Measurements from ENCODE around the gene KCTD5.

The KCTD5 gene

GRCh38 chr16:2756288-2757015 lies 74.1 kb downstream of the KCTD5 start:
- H3K9me3 ChIP-seq (ENCODE audit: control insufficient read depth, low read length), result no peaks in the 10 kb centered on the region
- peaks cover 10% of the 10 kb centered on the region for H3K4me1 ChIP-seq (ENCODE audit: control insufficient read depth, insufficient read depth, low read length, poor library complexity, severe bottlenecking)
- 97% methylated on average over 30 of the region's 30 CpGs for WGBS, 2 experiments (ENCODE audit: insufficient coverage in 2 of 2)
- H3K27ac ChIP-seq (ENCODE audit: low read depth, low read length, severe bottlenecking), result no peak overlapping the region
- H3K36me3 ChIP-seq (ENCODE audit: control insufficient read depth, insufficient read depth, low read length), result peaks cover 75% of the 10 kb centered on the region
- H3K4me3 ChIP-seq (ENCODE audit: extremely low read depth, insufficient read depth, low read length, poor library complexity, severe bottlenecking), result no peak overlapping the region

- Histone ChIP-seq H3K9me3 (ENCODE audit: control insufficient read depth, low read length) (no peaks in the 10 kb centered on the region), H3K4me1 (ENCODE audit: control insufficient read depth, insufficient read depth, low read length, poor library complexity, severe bottlenecking) (peaks cover 9% of the 10 kb centered on the region), H3K36me3 (ENCODE audit: control insufficient read depth, insufficient read depth, low read length) (peaks cover 84% of the 10 kb centered on the region), H3K4me3 (ENCODE audit: extremely low read depth, insufficient read depth, low read length, poor library complexity, severe bottlenecking) (no peak overlapping the region), H3K27ac (ENCODE audit: low read depth, low read length, severe bottlenecking) (no peak overlapping the region)
- WGBS, 2 experiments (ENCODE audit: insufficient coverage in 2 of 2), result 98% methylated on average over 11 of the region's 11 CpGs
These were observed 75.0 kb downstream of the KCTD5 start for GRCh38 chr16:2757344-2757743.
